Endothelial cell of umbilical vein (primary cell): Measurements from ENCODE around the gene GTPBP10. TPM values are rescaled to one million over a fixed set of nuclear protein-coding genes. Genes with fewer than 3 reads are reported as not detected.
A peak's percentile ranks its signal among the peaks of the same experiment; 100 is the strongest.

Experiments
- BruUV-seq: library from RNA; stranded (reverse); fragments of 400-500 nt; replicated peaks from 2 replicates; lab custom pipeline; 2021; lab: Mats Ljungman, UMichigan
- CTCF ChIA-PET: fragments of 300-600, 350-600 bp; sonication (Branson Sonifier 250); formaldehyde crosslinking; loops from one replicate; lab custom pipeline; 2021; ENCODE audit warnings: antibody characterized with exemption, inconsistent platforms; lab: Charles Lee
- POLR2A ChIA-PET: fragments of 300-600, 350-600 bp; sonication (Branson Sonifier 250); formaldehyde crosslinking; loops from one replicate; lab custom pipeline; 2021; ENCODE audit warnings: antibody characterized with exemption, inconsistent platforms; lab: Charles Lee
- DNase-seq: peaks from one replicate; pipeline ENCODE4 v3.0.0-alpha.2; 2011; ENCODE audit warnings: low read depth, low spot score
- FAIRE-seq: peaks from 2 replicates; lab custom pipeline; 2011; peaks lifted over from hg19 to GRCh38; lab: Jason Lieb, UNC
- H2AFZ ChIP-seq: 2 replicates; pipeline ENCODE4 v1.6.0; 2012; ENCODE audit warnings: low read depth, low read length, control low read depth, inconsistent platforms
- H3K27ac ChIP-seq: 2 replicates; pipeline ENCODE4 v1.5.1; 2011; ENCODE audit warnings: low read depth, mild to moderate bottlenecking, control low read depth, low read length, moderate library complexity; ENCODE audit not compliant: insufficient read depth
- H3K27me3 ChIP-seq, 2 experiments: 2 replicates each; pipeline versions ENCODE4 v1.6.0 to v1.6.1; 2011; ENCODE audit warnings: low read length in 2 of 2, mixed read lengths in 1 of 2; ENCODE audit not compliant: control insufficient read depth in 2 of 2, insufficient read depth in 2 of 2
- H3K36me3 ChIP-seq, 2 experiments: 2 replicates in 1 of 2; 3 replicates in 1 of 2; pipeline ENCODE4 v1.5.1; 2011; ENCODE audit warnings: low read length in 2 of 2, mild to moderate bottlenecking in 1 of 2, moderate library complexity in 1 of 2; ENCODE audit not compliant: control insufficient read depth in 2 of 2, insufficient read depth in 2 of 2; ENCODE audit errors: extremely low read depth in 1 of 2
- H3K4me1 ChIP-seq: 3 replicates; pipeline ENCODE4 v1.5.1; 2011; ENCODE audit warnings: mild to moderate bottlenecking, low read length; ENCODE audit not compliant: control insufficient read depth, insufficient read depth; ENCODE audit errors: extremely low read depth
- H3K4me2 ChIP-seq: 2 replicates; pipeline ENCODE4 v1.6.1; 2011; ENCODE audit warnings: low read length, control low read depth, mixed read lengths; ENCODE audit not compliant: insufficient read depth
- H3K4me3 ChIP-seq, 3 experiments: fragments of 200-600 bp in 1 of 3; sonication (generic), shearing (Covaris generic) in 1 of 3; replicated peaks in 1 of 3; 2 replicates each; pipeline ENCODE4 v1.5.1; 2011 to 2016; ENCODE audit warnings: control low read depth in 3 of 3, low read length in 3 of 3, mild to moderate bottlenecking in 2 of 3, inconsistent platforms in 1 of 3, low read depth in 1 of 3, moderate library complexity in 1 of 3; ENCODE audit not compliant: insufficient read depth in 1 of 3
- H3K79me2 ChIP-seq: 2 replicates; pipeline ENCODE4 v1.6.0; 2012; ENCODE audit warnings: low read length, inconsistent platforms; ENCODE audit not compliant: control insufficient read depth, insufficient read depth
- H3K9ac ChIP-seq: replicated peaks from 2 replicates; pipeline ENCODE3; 2011; ENCODE audit warnings: low read length, control low read depth; ENCODE audit not compliant: insufficient read depth; ENCODE audit errors: extremely low read depth
- H3K9me1 ChIP-seq: replicated peaks from 3 replicates; pipeline ENCODE4 v1.6.0; 2011; ENCODE audit warnings: mild to moderate bottlenecking, low read length; ENCODE audit not compliant: control insufficient read depth, insufficient read depth; ENCODE audit errors: extremely low read depth
- H3K9me3 ChIP-seq: replicated peaks from 2 replicates; pipeline ENCODE4 v1.5.1; 2012; ENCODE audit warnings: low read length, inconsistent platforms; ENCODE audit not compliant: control insufficient read depth, insufficient read depth
- H4K20me1 ChIP-seq: replicated peaks from 2 replicates; pipeline ENCODE3; 2011; ENCODE audit warnings: mild to moderate bottlenecking, low read length; ENCODE audit not compliant: control insufficient read depth, insufficient read depth; ENCODE audit errors: extremely low read depth
- EZH2 ChIP-seq: IDR thresholded peaks from 2 replicates; pipeline ENCODE4 v1.6.1; 2012; ENCODE audit warnings: borderline replicate concordance, low read depth, mild to moderate bottlenecking, moderate library complexity, low read length, inconsistent platforms; ENCODE audit not compliant: severe bottlenecking
- FOS ChIP-seq: IDR thresholded peaks from 2 replicates; pipeline ENCODE4 v1.6.1; 2011; ENCODE audit warnings: mild to moderate bottlenecking, low read length, moderate library complexity, borderline replicate concordance; ENCODE audit not compliant: insufficient read depth
- GATA2 ChIP-seq: IDR thresholded peaks from 2 replicates; pipeline ENCODE4 v1.7.0; 2011; ENCODE audit warnings: low read depth, mild to moderate bottlenecking, moderate library complexity, mixed read lengths, low read length; ENCODE audit not compliant: insufficient read length, insufficient read depth
- JUN ChIP-seq: IDR thresholded peaks from 2 replicates; pipeline ENCODE4 v1.6.1; 2011; ENCODE audit warnings: borderline replicate concordance, low read depth; ENCODE audit not compliant: insufficient read length, insufficient read depth
- MYC ChIP-seq: IDR thresholded peaks from one replicate; pipeline ENCODE4 v1.6.1; 2011; ENCODE audit warnings: mild to moderate bottlenecking, low read depth, low read length
- POLR2A ChIP-seq: IDR thresholded peaks from 2 replicates; pipeline ENCODE4 v1.6.1; 2012; ENCODE audit warnings: low read depth, mild to moderate bottlenecking, control low read depth, low read length
- POLR2AphosphoS5 ChIP-seq: IDR thresholded peaks from 2 replicates; pipeline ENCODE4 v1.6.1; 2012; ENCODE audit warnings: low read depth, mild to moderate bottlenecking, control low read depth, low read length, moderate library complexity; ENCODE audit not compliant: insufficient read depth
- dilution Hi-C: fragments of 300-500 bp; cut with MboI; formaldehyde crosslinking; loops from one replicate; pipeline ENCODE4 v1.15.0; 2019; ENCODE audit warnings: low sequenced_read_pairs; ENCODE audit not compliant: extremely low pct_ligation_motif_present
- intact Hi-C: fragments of 100-400 bp; cut with micrococcal nuclease; formaldehyde crosslinking; loops from one replicate; pipeline ENCODE4 v1.10.0; 2022
- polyA plus RNA-seq, 4 experiments: library from polyadenylated mRNA; depleted of rRNA in 3 of 4; stranded (reverse) in 3 of 4; unstranded in 1 of 4; fragments of >200 nt; gene quantifications; 2 replicates each; pipeline versions ENCODE4 v1.2.1 to v1.2.3, GENCODE V29; 2011 to 2012; ENCODE audit warnings: missing spikeins in 1 of 4
- total RNA-seq: library from RNA; stranded (reverse); gene quantifications from 2 replicates; pipeline ENCODE4 v1.2.3, GENCODE V29; 2021
- TF ChIP-seq, protein P1 (sequence below): IDR thresholded peaks from 2 replicates; pipeline ENCODE4 v1.6.1; 2011; ENCODE audit not compliant: insufficient read depth, insufficient read length
- TF ChIP-seq, protein P2 (sequence below), 2 donors: IDR thresholded peaks; 1 replicate in 1 of 2; 2 replicates in 1 of 2; pipeline ENCODE4 v1.5.1; 2011; ENCODE audit warnings: low read length in 2 of 2, mild to moderate bottlenecking in 2 of 2, moderate library complexity in 2 of 2, control low read depth in 1 of 2, inconsistent platforms in 1 of 2, low read depth in 1 of 2; ENCODE audit not compliant: insufficient read depth in 1 of 2; ENCODE audit errors: extremely low read depth in 1 of 2

GTPBP10 gene
- total and polyA plus RNA-seq, 2 donors (not counting 3 experiments of a cell fraction or from before 2014, with no cell fraction given): 3.5 to 16.7 TPM

GRCh38 chr7:90401989-90402388, 55.5 kb downstream of the GTPBP10 start:
- H2AFZ ChIP-seq: no peak overlapping the region
- no peak overlapping the region for H3K27ac ChIP-seq
- FAIRE-seq (no peak), DNase-seq (peak; percentile 43)
- no peak overlapping the region for H3K4me2 ChIP-seq
- peaks cover 0 to 14% of the 10 kb centered on the region in 2 experiments for H3K27me3 ChIP-seq
- intact Hi-C loops: no loop called here
- H3K4me1 ChIP-seq: peaks cover 6% of the 10 kb centered on the region
- TF ChIP-seq, protein P1, sequence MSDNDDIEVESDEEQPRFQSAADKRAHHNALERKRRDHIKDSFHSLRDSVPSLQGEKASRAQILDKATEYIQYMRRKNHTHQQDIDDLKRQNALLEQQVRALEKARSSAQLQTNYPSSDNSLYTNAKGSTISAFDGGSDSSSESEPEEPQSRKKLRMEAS: no peak
- TF ChIP-seq GATA2 (no peak), EZH2 (no peak), FOS (no peak), POLR2A (no peak), MYC (no peak), POLR2AphosphoS5 (no peak), JUN (no peak)
- TF ChIP-seq, protein P2, sequence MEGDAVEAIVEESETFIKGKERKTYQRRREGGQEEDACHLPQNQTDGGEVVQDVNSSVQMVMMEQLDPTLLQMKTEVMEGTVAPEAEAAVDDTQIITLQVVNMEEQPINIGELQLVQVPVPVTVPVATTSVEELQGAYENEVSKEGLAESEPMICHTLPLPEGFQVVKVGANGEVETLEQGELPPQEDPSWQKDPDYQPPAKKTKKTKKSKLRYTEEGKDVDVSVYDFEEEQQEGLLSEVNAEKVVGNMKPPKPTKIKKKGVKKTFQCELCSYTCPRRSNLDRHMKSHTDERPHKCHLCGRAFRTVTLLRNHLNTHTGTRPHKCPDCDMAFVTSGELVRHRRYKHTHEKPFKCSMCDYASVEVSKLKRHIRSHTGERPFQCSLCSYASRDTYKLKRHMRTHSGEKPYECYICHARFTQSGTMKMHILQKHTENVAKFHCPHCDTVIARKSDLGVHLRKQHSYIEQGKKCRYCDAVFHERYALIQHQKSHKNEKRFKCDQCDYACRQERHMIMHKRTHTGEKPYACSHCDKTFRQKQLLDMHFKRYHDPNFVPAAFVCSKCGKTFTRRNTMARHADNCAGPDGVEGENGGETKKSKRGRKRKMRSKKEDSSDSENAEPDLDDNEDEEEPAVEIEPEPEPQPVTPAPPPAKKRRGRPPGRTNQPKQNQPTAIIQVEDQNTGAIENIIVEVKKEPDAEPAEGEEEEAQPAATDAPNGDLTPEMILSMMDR (IDR thresholded peaks at IDR 0.05; ENCODE audit: extremely low read depth in 1 of 2, insufficient read depth in 1 of 2, low read depth in 1 of 2, low read length in 2 of 2): no peak
- ChIA-PET CTCF (interaction anchor here (0.7 to 1.1 kb wide), 2 partner anchors 9 to 25 kb away, joined by 3 to 5 read pairs; no protein-coding TSS in a partner anchor), POLR2A (interaction anchor here (0.9 kb wide), 1 partner anchor 11 kb away, joined by 3 read pairs; no protein-coding TSS in a partner anchor)
- dilution Hi-C loops: no loop called here
- no peaks in the 10 kb centered on the region for H3K79me2 ChIP-seq
- H3K36me3 ChIP-seq: no peaks in the 10 kb centered on the region
- H3K4me3 ChIP-seq: no peak overlapping the region
- no peaks in the 10 kb centered on the region for H3K9me3 ChIP-seq
- no peaks in the 10 kb centered on the region for H3K9me1 ChIP-seq
- H3K9ac ChIP-seq: no peak overlapping the region
- BruUV-seq: no TSS peak
- H4K20me1 ChIP-seq: no peaks in the 10 kb centered on the region
